ENCODE data around the gene KRTAP10-8.

KRTAP10-8 gene

GRCh38 chr21:44614961-44615391 is 3.1 kb downstream of the KRTAP10-8 start:
- Histone ChIP-seq H3K4me1 (ENCODE audit: control insufficient read depth, low read length) (peaks cover 11% of the 10 kb centered on the region), H4K20me1 (ENCODE audit: control insufficient read depth, insufficient read depth, low read depth, low read length) (no peaks in the 10 kb centered on the region), H3K79me2 (ENCODE audit: control insufficient read depth, low read length) (no peaks in the 10 kb centered on the region), H3K4me2 (ENCODE audit: low read length) (no peak overlapping the region), H3K4me3 (ENCODE audit: low read length) (no peak overlapping the region), H3K9me3 (ENCODE audit: control insufficient read depth, insufficient read depth, low read length) (peaks cover 21% of the 10 kb centered on the region), H3K9me2 (replicated peaks; ENCODE audit: control insufficient read depth, low read length) (no peaks in the 10 kb centered on the region), H3K27ac (ENCODE audit: low read depth, low read length) (no peak overlapping the region), H3F3A (ENCODE audit: control insufficient read depth, insufficient read depth) (no peaks in the 10 kb centered on the region), H3K36me3 (ENCODE audit: control insufficient read depth, low read length) (no peaks in the 10 kb centered on the region), H3K27me3 (ENCODE audit: control insufficient read depth, low read length) (no peaks in the 10 kb centered on the region)
- TF ChIP-seq CTCF (IDR thresholded peaks at IDR 0.05; ENCODE audit: low read depth, low read length, poor library complexity, severe bottlenecking) (no peak), EZH2phosphoT487 (IDR thresholded peaks at IDR 0.05; ENCODE audit: borderline replicate concordance, low read length) (no peak)

- H3K36me3 ChIP-seq (ENCODE audit: control insufficient read depth, low read length): no peaks in the 10 kb centered on the region
- H3F3A ChIP-seq (ENCODE audit: control insufficient read depth, insufficient read depth): no peaks in the 10 kb centered on the region
- peaks cover 24% of the 10 kb centered on the region for H3K9me3 ChIP-seq (ENCODE audit: control insufficient read depth, insufficient read depth, low read length)
- H3K4me3 ChIP-seq (ENCODE audit: low read length): no peak overlapping the region
- H3K4me2 ChIP-seq (ENCODE audit: low read length): no peak overlapping the region
- no peaks in the 10 kb centered on the region for H3K9me2 ChIP-seq (replicated peaks; ENCODE audit: control insufficient read depth, low read length)
- H3K79me2 ChIP-seq (ENCODE audit: control insufficient read depth, low read length): no peaks in the 10 kb centered on the region
- TF ChIP-seq CTCF (IDR thresholded peaks at IDR 0.05; ENCODE audit: low read depth, low read length, poor library complexity, severe bottlenecking): no peak
- TF ChIP-seq EZH2phosphoT487 (IDR thresholded peaks at IDR 0.05; ENCODE audit: borderline replicate concordance, low read length): no peak
- peaks cover 11% of the 10 kb centered on the region for H3K4me1 ChIP-seq (ENCODE audit: control insufficient read depth, low read length)
- no peaks in the 10 kb centered on the region for H4K20me1 ChIP-seq (ENCODE audit: control insufficient read depth, insufficient read depth, low read depth, low read length)
- no peak overlapping the region for H3K27ac ChIP-seq (ENCODE audit: low read depth, low read length)
- no peaks in the 10 kb centered on the region for H3K27me3 ChIP-seq (ENCODE audit: control insufficient read depth, low read length)
Observed at GRCh38 chr21:44615466-44615865, 3.6 kb downstream of the KRTAP10-8 start.

- Histone ChIP-seq H3K27ac (ENCODE audit: low read depth, low read length) (no peak overlapping the region), H3K36me3 (ENCODE audit: control insufficient read depth, low read length) (no peaks in the 10 kb centered on the region), H3K4me2 (ENCODE audit: low read length) (no peak overlapping the region), H3F3A (ENCODE audit: control insufficient read depth, insufficient read depth) (no peaks in the 10 kb centered on the region), H3K27me3 (ENCODE audit: control insufficient read depth, low read length) (no peaks in the 10 kb centered on the region), H3K9me3 (ENCODE audit: control insufficient read depth, insufficient read depth, low read length) (peaks cover 21% of the 10 kb centered on the region), H3K79me2 (ENCODE audit: control insufficient read depth, low read length) (no peaks in the 10 kb centered on the region), H3K4me3 (ENCODE audit: low read length) (no peak overlapping the region), H3K9me2 (replicated peaks; ENCODE audit: control insufficient read depth, low read length) (no peaks in the 10 kb centered on the region), H3K4me1 (ENCODE audit: control insufficient read depth, low read length) (peaks cover 11% of the 10 kb centered on the region), H4K20me1 (ENCODE audit: control insufficient read depth, insufficient read depth, low read depth, low read length) (no peaks in the 10 kb centered on the region)
- TF ChIP-seq EZH2phosphoT487 (IDR thresholded peaks at IDR 0.05; ENCODE audit: borderline replicate concordance, low read length) (no peak), CTCF (IDR thresholded peaks at IDR 0.05; ENCODE audit: low read depth, low read length, poor library complexity, severe bottlenecking) (no peak)
Observed at GRCh38 chr21:44615911-44616590, 4.2 kb downstream of the KRTAP10-8 start.
